Epithelial cell of esophagus (primary cell): Measurements from ENCODE around the gene HDHD3.
A peak's percentile ranks its signal among the peaks of the same experiment; 100 is the strongest.

Experiments
- DNase-seq: peaks from one replicate; pipeline ENCODE4 v3.0.0; 2010; ENCODE audit warnings: low read depth
- H3K4me3 ChIP-seq: 2 replicates; pipeline ENCODE4 v1.5.1; 2011; ENCODE audit warnings: mild to moderate bottlenecking, low read length, control low read depth
- CTCF ChIP-seq: IDR thresholded peaks from 2 replicates; pipeline ENCODE4 v1.5.1; 2011; ENCODE audit warnings: low read depth, mild to moderate bottlenecking, low read length, control low read depth, inconsistent platforms; ENCODE audit not compliant: insufficient read depth; ENCODE audit errors: missing control alignments

The HDHD3 gene

GRCh38 chr9:113376634-113377567 lies at the start of gene HDHD3:
TSS of gene HDHD3 (minus strand) at chr9:113376986. CDS start at chr9:113374354, 2,632 bp downstream.
- H3K4me3 ChIP-seq: peak within 1 kb of the TSS; percentile 87
- peak; percentile 86 for DNase-seq
- TF ChIP-seq CTCF: no peak

- TF ChIP-seq CTCF: no peak
- H3K4me3 ChIP-seq: no peak overlapping the region
- DNase-seq: no peak
Observed at GRCh38 chr9:113425072-113425471, 48.3 kb upstream of the HDHD3 start.

- no peak overlapping the region for H3K4me3 ChIP-seq
- TF ChIP-seq CTCF: no peak
- DNase-seq: no peak
Observed at GRCh38 chr9:113421726-113422125, 44.9 kb upstream of the HDHD3 start.

GRCh38 chr9:113417370-113417769 lies 40.6 kb upstream of the HDHD3 start:
- DNase-seq: no peak
- H3K4me3 ChIP-seq: no peak overlapping the region
- TF ChIP-seq CTCF: no peak

GRCh38 chr9:113416149-113416721 lies 39.4 kb upstream of the HDHD3 start:
- DNase-seq: no peak
- no peak for TF ChIP-seq CTCF
- H3K4me3 ChIP-seq: no peak overlapping the region

GRCh38 chr9:113410207-113410864 lies 33.5 kb upstream of the HDHD3 start, which contains the start of the genes C9orf43 and POLE3:
TSS of gene C9orf43 (plus strand) at chr9:113410747. CDS start at chr9:113413494, 2,747 bp downstream.
TSS of gene POLE3 (minus strand) at chr9:113410675. CDS start at chr9:113410293, 382 bp downstream.
- no peak for TF ChIP-seq CTCF
- peak within 1 kb of the TSS; percentile 67 for H3K4me3 ChIP-seq
- DNase-seq: peak; percentile 96
